Liver (tissue), 3 donors: ENCODE measurements around the gene ZNF280D.

ENCODE experiments used
- CTCF ChIP-seq: fragments of 150-350 bp; IDR thresholded peaks from 2 replicates; pipeline ENCODE4 v1.5.1; 2017; ENCODE audit warnings: improper control_type of control experiment, low read depth, low read length; ENCODE audit not compliant: missing input control
- EGR1 ChIP-seq, 2 donors: IDR thresholded peaks; 2 replicates each; pipeline ENCODE4 v1.6.1; 2016 to 2018; ENCODE audit warnings: antibody characterized with exemption in 2 of 2, low read depth in 2 of 2
- JUND ChIP-seq, 2 donors: IDR thresholded peaks; 2 replicates each; pipeline ENCODE4 v1.6.1; 2016; ENCODE audit warnings: antibody characterized with exemption in 2 of 2
- MAX ChIP-seq: IDR thresholded peaks from 2 replicates; pipeline ENCODE4 v1.6.1; 2016; ENCODE audit warnings: antibody characterized with exemption
- RAD21 ChIP-seq, 2 donors: IDR thresholded peaks; 2 replicates each; pipeline ENCODE4 v1.6.1; 2016; ENCODE audit warnings: antibody characterized with exemption in 2 of 2, mild to moderate bottlenecking in 2 of 2
- REST ChIP-seq: IDR thresholded peaks from 2 replicates; pipeline ENCODE4 v1.6.1; 2016; ENCODE audit warnings: antibody characterized with exemption, mild to moderate bottlenecking
- YY1 ChIP-seq: IDR thresholded peaks from 2 replicates; pipeline ENCODE4 v1.6.1; 2016; ENCODE audit warnings: antibody characterized with exemption, mild to moderate bottlenecking
- donor health status: healthy.
- donor health status: healthy.

GRCh38 chr15:56608993-56609392 lies 124.3 kb downstream of the ZNF280D start:
- TF ChIP-seq JUND (IDR thresholded peaks at IDR 0.05) (no peak), CTCF (no peak), REST (no peak), RAD21 (IDR thresholded peaks at IDR 0.05) (no peak), EGR1 (IDR thresholded peaks at IDR 0.05; ENCODE audit: low read depth in 2 of 2) (no peak), MAX (no peak), YY1 (no peak)
